ENCODE data around the gene FZD2. TPM values are rescaled to one million over a fixed set of nuclear protein-coding genes. Genes with fewer than 3 reads are reported as not detected.

The FZD2 gene
- total and polyA plus RNA-seq, 2 of the 8 experiments (the other 6 are each of a cell fraction or from before 2014, with no cell fraction given), result 17.6 to 86.7 TPM

DNA sequence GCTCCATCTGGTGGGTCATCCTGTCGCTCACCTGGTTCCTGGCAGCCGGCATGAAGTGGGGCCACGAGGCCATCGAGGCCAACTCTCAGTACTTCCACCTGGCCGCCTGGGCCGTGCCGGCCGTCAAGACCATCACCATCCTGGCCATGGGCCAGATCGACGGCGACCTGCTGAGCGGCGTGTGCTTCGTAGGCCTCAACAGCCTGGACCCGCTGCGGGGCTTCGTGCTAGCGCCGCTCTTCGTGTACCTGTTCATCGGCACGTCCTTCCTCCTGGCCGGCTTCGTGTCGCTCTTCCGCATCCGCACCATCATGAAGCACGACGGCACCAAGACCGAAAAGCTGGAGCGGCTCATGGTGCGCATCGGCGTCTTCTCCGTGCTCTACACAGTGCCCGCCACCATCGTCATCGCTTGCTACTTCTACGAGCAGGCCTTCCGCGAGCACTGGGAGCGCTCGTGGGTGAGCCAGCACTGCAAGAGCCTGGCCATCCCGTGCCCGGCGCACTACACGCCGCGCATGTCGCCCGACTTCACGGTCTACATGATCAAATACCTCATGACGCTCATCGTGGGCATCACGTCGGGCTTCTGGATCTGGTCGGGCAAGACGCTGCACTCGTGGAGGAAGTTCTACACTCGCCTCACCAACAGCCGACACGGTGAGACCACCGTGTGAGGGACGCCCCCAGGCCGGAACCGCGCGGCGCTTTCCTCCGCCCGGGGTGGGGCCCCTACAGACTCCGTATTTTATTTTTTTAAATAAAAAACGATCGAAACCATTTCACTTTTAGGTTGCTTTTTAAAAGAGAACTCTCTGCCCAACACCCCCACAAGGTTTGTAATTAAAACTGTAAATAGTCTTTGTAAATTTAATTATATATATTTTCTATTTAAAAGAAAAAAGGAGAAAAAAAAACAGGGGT is 1.7 kb downstream of the FZD2 start (continued):
- TF ChIP-seq, protein P1, sequence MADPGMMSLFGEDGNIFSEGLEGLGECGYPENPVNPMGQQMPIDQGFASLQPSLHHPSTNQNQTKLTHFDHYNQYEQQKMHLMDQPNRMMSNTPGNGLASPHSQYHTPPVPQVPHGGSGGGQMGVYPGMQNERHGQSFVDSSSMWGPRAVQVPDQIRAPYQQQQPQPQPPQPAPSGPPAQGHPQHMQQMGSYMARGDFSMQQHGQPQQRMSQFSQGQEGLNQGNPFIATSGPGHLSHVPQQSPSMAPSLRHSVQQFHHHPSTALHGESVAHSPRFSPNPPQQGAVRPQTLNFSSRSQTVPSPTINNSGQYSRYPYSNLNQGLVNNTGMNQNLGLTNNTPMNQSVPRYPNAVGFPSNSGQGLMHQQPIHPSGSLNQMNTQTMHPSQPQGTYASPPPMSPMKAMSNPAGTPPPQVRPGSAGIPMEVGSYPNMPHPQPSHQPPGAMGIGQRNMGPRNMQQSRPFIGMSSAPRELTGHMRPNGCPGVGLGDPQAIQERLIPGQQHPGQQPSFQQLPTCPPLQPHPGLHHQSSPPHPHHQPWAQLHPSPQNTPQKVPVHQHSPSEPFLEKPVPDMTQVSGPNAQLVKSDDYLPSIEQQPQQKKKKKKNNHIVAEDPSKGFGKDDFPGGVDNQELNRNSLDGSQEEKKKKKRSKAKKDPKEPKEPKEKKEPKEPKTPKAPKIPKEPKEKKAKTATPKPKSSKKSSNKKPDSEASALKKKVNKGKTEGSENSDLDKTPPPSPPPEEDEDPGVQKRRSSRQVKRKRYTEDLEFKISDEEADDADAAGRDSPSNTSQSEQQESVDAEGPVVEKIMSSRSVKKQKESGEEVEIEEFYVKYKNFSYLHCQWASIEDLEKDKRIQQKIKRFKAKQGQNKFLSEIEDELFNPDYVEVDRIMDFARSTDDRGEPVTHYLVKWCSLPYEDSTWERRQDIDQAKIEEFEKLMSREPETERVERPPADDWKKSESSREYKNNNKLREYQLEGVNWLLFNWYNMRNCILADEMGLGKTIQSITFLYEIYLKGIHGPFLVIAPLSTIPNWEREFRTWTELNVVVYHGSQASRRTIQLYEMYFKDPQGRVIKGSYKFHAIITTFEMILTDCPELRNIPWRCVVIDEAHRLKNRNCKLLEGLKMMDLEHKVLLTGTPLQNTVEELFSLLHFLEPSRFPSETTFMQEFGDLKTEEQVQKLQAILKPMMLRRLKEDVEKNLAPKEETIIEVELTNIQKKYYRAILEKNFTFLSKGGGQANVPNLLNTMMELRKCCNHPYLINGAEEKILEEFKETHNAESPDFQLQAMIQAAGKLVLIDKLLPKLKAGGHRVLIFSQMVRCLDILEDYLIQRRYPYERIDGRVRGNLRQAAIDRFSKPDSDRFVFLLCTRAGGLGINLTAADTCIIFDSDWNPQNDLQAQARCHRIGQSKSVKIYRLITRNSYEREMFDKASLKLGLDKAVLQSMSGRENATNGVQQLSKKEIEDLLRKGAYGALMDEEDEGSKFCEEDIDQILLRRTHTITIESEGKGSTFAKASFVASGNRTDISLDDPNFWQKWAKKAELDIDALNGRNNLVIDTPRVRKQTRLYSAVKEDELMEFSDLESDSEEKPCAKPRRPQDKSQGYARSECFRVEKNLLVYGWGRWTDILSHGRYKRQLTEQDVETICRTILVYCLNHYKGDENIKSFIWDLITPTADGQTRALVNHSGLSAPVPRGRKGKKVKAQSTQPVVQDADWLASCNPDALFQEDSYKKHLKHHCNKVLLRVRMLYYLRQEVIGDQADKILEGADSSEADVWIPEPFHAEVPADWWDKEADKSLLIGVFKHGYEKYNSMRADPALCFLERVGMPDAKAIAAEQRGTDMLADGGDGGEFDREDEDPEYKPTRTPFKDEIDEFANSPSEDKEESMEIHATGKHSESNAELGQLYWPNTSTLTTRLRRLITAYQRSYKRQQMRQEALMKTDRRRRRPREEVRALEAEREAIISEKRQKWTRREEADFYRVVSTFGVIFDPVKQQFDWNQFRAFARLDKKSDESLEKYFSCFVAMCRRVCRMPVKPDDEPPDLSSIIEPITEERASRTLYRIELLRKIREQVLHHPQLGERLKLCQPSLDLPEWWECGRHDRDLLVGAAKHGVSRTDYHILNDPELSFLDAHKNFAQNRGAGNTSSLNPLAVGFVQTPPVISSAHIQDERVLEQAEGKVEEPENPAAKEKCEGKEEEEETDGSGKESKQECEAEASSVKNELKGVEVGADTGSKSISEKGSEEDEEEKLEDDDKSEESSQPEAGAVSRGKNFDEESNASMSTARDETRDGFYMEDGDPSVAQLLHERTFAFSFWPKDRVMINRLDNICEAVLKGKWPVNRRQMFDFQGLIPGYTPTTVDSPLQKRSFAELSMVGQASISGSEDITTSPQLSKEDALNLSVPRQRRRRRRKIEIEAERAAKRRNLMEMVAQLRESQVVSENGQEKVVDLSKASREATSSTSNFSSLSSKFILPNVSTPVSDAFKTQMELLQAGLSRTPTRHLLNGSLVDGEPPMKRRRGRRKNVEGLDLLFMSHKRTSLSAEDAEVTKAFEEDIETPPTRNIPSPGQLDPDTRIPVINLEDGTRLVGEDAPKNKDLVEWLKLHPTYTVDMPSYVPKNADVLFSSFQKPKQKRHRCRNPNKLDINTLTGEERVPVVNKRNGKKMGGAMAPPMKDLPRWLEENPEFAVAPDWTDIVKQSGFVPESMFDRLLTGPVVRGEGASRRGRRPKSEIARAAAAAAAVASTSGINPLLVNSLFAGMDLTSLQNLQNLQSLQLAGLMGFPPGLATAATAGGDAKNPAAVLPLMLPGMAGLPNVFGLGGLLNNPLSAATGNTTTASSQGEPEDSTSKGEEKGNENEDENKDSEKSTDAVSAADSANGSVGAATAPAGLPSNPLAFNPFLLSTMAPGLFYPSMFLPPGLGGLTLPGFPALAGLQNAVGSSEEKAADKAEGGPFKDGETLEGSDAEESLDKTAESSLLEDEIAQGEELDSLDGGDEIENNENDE (IDR thresholded peaks at IDR 0.05; ENCODE audit: insufficient replicate concordance, low read length), result no peak
- 0 out of 2 replicates have a peak, but pooled peaks have one; percentile 22 for TF ChIP-seq CREB1 (IDR thresholded peaks at IDR 0.05)
- TF ChIP-seq, protein P2, sequence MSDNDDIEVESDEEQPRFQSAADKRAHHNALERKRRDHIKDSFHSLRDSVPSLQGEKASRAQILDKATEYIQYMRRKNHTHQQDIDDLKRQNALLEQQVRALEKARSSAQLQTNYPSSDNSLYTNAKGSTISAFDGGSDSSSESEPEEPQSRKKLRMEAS (IDR thresholded peaks at IDR 0.05), result peak; percentile 98
- TF ChIP-seq, protein P3, sequence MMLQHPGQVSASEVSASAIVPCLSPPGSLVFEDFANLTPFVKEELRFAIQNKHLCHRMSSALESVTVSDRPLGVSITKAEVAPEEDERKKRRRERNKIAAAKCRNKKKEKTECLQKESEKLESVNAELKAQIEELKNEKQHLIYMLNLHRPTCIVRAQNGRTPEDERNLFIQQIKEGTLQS (IDR thresholded peaks at IDR 0.05; ENCODE audit: insufficient read depth, low read depth, low read length), result no peak
- no peak for TF ChIP-seq GTF2F1 (IDR thresholded peaks at IDR 0.05; ENCODE audit: borderline replicate concordance, low read depth, low read length)
- peak; percentile 44; the same call in 1 of the 2 replicates for TF ChIP-seq RBBP5 (IDR thresholded peaks at IDR 0.05; ENCODE audit: borderline replicate concordance, low read depth, low read length)
- TF ChIP-seq TAF7 (optimal IDR thresholded peaks at IDR 0.05; ENCODE audit: borderline replicate concordance, low read depth, low read length), result no peak
- peak; percentile 72 for TF ChIP-seq EZH2 (IDR thresholded peaks at IDR 0.05; ENCODE audit: low read depth, low read length, severe bottlenecking)

Data from H1 (cell line).